ENCODE measurements around the gene TMEM40.
"Not testable (repeated sequence)": the region's sequence is repeated elsewhere in the genome, so short reads cannot be mapped to it uniquely, and the experiment has no call there.

TMEM40 gene

GRCh38 chr3:12750658-12751071 is 8.4 kb downstream of the TMEM40 start:
- peak; percentile 89 for DNase-seq (ENCODE audit: low read depth)

GRCh38 chr3:12750223-12750622 is 8.8 kb downstream of the TMEM40 start:
- DNase-seq (ENCODE audit: low read depth), result peak; percentile 63

- no peak for DNase-seq (ENCODE audit: low read depth)
Measured at GRCh38 chr3:12748477-12748876, 10.6 kb downstream of the TMEM40 start.

GRCh38 chr3:12746419-12746818 is 12.6 kb downstream of the TMEM40 start:
- no peak for DNase-seq (ENCODE audit: low read depth)

GRCh38 chr3:12744326-12744725 is 14.7 kb downstream of the TMEM40 start:
- DNase-seq (ENCODE audit: low read depth), result no peak

GRCh38 chr3:12743583-12743982 is 15.5 kb downstream of the TMEM40 start:
- no peak for DNase-seq (ENCODE audit: low read depth)

GRCh38 chr3:12742330-12743107 is 16.5 kb downstream of the TMEM40 start:
- no peak for DNase-seq (ENCODE audit: low read depth)

GRCh38 chr3:12741209-12741608 is 17.9 kb downstream of the TMEM40 start:
- DNase-seq (ENCODE audit: low read depth), result no peak

GRCh38 chr3:12737833-12738232 is 21.2 kb downstream of the TMEM40 start:
- no peak for DNase-seq (ENCODE audit: low read depth)

GRCh38 chr3:12737319-12737718 is 21.7 kb downstream of the TMEM40 start:
- DNase-seq (ENCODE audit: low read depth), result no peak

GRCh38 chr3:12734960-12735359 is 24.1 kb downstream of the TMEM40 start:
- DNase-seq (ENCODE audit: low read depth), result no peak

GRCh38 chr3:12733566-12733965 is 25.5 kb downstream of the TMEM40 start:
- DNase-seq (ENCODE audit: low read depth), result no peak

GRCh38 chr3:12730506-12731242 is 28.4 kb downstream of the TMEM40 start:
- DNase-seq (ENCODE audit: low read depth), result no peak

- DNase-seq (ENCODE audit: low read depth), result no peak
Measured at GRCh38 chr3:12729051-12729651, 29.9 kb downstream of the TMEM40 start.

GRCh38 chr3:12727937-12728336 is 31.1 kb downstream of the TMEM40 start:
- no peak for DNase-seq (ENCODE audit: low read depth)

GRCh38 chr3:12727481-12727880 is 31.6 kb downstream of the TMEM40 start:
- DNase-seq (ENCODE audit: low read depth), result no peak

- DNase-seq (ENCODE audit: low read depth), result no peak
Measured at GRCh38 chr3:12725436-12725835, 33.6 kb downstream of the TMEM40 start.

- no peak for DNase-seq (ENCODE audit: low read depth)
Measured at GRCh38 chr3:12724794-12725193, 34.3 kb downstream of the TMEM40 start.

- DNase-seq (ENCODE audit: low read depth), result not testable (repeated sequence)
Measured at GRCh38 chr3:12723362-12723761, 35.7 kb downstream of the TMEM40 start.

GRCh38 chr3:12722226-12722625 is 36.8 kb downstream of the TMEM40 start:
- no peak for DNase-seq (ENCODE audit: low read depth)

- DNase-seq (ENCODE audit: low read depth), result peak; percentile 80
Measured at GRCh38 chr3:12719984-12720898, 38.8 kb downstream of the TMEM40 start.

GRCh38 chr3:12719541-12719940 is 39.5 kb downstream of the TMEM40 start:
- no peak for DNase-seq (ENCODE audit: low read depth)

Measured in fibroblast of gingiva (primary cell).